ENCODE measurements around the gene PLEKHH2.

DNA sequence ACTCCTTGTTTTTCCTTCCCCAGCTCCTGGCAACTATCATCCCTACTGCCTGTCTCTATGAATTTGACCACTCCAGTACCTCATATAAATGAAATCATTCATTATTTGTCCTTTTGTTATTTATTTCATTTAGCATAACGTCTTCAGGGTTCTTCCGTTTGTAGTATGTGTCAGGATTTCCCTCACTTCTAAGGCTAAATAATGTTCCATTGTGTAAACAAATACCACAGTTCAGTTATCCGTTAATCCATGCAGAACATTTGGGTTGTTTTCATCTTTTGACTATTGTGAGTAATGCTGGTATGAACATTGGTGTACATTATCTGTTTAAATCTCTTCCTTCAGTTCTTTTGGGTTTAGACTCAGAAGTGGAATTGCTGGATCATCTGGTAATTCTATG lies 155.6 kb downstream of the PLEKHH2 start:
- TF ChIP-seq, protein P1, sequence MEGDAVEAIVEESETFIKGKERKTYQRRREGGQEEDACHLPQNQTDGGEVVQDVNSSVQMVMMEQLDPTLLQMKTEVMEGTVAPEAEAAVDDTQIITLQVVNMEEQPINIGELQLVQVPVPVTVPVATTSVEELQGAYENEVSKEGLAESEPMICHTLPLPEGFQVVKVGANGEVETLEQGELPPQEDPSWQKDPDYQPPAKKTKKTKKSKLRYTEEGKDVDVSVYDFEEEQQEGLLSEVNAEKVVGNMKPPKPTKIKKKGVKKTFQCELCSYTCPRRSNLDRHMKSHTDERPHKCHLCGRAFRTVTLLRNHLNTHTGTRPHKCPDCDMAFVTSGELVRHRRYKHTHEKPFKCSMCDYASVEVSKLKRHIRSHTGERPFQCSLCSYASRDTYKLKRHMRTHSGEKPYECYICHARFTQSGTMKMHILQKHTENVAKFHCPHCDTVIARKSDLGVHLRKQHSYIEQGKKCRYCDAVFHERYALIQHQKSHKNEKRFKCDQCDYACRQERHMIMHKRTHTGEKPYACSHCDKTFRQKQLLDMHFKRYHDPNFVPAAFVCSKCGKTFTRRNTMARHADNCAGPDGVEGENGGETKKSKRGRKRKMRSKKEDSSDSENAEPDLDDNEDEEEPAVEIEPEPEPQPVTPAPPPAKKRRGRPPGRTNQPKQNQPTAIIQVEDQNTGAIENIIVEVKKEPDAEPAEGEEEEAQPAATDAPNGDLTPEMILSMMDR (IDR thresholded peaks at IDR 0.05): no peak
- TF ChIP-seq POLR2A (IDR thresholded peaks at IDR 0.05): no peak
